NCI-H1417 (cell line): Measurements from ENCODE around the gene CLMN.

Experiments
- DNase-seq, 3 experiments: peaks; one replicate each; lab custom pipeline; 2025; lab: John Stamatoyannopoulos, UW

The CLMN gene

DNA sequence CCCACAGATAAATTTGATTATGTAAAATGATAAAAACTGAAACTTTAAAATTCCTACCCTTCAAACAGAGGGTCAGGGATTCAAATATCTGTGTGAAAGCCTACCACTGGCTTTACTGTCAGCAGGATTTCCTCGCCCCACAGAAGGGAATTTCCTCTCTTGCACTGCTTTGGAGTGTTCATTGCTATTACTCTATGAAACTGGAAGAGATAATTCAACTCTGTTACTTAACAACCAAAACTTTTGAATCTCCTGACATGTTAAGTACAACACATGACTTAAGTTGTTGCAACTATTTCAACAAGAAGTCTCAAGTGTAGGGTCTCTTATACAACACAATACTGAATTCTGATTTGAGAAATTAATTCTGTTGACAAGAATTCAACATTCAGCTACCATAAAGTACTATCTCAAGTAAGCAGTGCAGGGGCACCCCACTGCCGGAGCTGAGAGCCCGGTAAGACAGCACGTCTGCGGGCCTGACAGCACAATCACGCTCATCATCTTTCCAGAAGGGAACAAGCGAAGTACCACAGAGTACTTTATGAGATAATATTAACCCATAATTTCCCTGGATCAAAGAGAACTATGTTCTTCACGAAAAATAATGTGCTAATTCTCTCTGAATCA lies 185.3 kb downstream of the CLMN start:
- DNase-seq = no peak

DNA sequence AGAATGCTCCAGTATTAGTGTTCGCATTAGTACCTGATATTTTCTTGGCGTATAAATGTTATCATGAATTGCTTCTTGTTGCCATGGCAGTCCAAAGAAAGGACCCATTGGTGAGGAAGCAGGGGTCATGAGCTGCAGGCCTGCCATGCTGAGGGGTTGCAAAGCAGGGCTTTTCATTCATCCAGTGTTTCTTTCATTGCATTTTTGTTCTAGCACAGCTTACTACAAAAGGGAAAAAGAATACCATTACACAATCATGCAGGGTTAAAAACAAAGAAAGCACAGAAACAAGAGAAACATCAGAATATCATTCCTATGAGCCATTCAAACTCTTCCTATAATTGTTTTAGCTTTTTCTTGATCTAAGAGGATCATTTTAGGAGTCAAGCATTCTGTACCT lies 186.4 kb downstream of the CLMN start:
- DNase-seq = no peak

DNA sequence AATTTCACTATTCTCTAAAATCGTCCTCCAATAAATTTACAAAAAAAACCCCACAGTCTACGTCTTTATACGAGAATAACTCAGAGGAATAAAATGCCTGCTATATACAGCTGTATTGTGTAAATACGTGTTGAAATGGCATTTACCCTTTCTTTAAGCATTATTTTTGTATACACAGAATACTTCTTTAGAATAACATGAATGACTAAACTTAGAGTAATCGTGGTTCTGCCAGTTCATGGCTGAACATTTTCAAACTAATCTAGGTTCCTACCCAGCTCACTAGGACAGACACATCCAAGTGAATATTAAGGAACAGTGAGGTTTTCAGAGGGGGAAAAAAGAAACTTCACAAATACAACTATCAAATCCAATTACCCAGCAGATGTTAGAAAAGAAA lies 186.9 kb downstream of the CLMN start:
- DNase-seq = no peak
